CD4-positive, alpha-beta T cell treated with Interleukin-17A for 1 hour (primary cell): ENCODE measurements around the gene COX4I1.

Source experiments
- DNase-seq: peaks from one replicate; pipeline ENCODE4 v3.0.0-alpha.2; 2020

Gene COX4I1

DNA sequence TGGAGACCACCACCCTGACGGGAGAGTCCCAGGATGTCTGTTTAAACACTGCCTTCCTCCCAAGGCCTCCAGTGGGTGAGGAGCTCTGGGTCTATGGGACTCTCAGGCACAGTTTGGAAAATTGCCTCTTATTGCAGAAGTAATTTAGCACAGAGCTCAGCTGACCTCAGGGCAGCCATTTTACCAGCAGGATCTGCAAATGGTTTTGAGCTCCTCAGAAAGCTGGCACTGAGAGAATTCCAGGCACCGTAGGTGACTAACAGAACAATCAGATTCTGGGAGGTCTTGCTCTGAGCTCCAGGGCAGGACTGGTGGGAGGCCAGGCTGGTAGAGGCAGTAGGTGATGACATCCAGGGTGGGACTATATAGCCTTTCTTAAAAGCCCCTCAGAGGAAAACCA, 31.3 kb upstream of the COX4I1 start:
- DNase-seq, result no peak

DNA sequence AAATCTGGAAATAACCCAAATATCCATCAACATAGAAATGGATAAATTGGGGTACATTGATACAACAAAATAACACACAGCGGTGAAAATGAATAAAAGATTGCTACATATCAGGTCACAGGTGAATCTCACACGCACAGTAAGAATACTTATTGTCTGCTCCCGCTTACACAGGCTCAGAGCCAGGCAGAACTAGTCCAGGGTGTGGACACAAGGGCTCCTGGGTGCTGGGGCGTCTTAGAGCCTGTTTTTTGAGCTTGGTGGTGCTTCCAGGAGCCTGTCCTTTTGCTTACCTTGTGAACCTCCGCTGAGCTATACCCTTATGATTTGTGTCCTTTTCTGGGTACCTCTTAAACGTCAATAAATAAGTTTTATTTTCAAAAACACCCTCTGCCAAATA, 28.8 kb upstream of the COX4I1 start:
- no peak for DNase-seq

DNA sequence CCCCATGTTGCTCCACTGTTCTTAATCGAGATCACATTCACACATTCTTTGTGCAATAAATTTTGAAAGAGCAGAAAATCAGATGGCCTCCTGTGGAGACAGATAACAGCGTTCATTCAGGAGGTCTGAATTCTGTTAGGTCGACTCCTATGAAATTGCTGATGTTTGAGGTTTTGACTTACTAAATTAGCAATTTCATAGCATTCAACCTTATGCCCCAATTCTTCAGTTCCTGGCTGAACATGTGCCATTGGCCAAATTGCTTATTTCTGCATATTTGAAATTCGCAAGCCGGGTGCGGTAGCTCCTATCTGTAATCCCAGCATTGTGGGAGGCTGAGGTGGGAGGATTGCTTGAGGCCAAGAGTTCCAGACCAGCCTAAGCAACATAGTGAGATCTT, 26.5 kb upstream of the COX4I1 start:
- no peak for DNase-seq

DNA sequence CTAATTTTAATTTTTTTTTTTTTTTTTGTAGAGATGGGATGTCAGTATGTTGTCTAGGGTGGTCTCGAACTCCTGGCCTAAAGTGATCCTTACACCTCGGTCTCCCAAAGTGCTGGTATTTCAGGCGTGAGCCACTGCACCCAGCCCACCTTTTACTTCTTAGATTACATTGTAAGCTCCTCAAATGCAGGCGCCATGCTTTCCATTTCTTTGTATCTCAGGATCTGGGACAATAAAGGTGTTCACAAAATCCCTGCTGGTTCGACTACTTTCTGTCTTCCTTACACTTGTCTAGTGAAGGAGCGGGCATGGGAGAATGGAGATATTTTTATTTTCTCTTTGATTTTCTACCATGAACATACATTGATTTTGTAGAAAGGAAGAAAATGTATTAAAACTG, 25.4 kb upstream of the COX4I1 start:
- no peak for DNase-seq

DNA sequence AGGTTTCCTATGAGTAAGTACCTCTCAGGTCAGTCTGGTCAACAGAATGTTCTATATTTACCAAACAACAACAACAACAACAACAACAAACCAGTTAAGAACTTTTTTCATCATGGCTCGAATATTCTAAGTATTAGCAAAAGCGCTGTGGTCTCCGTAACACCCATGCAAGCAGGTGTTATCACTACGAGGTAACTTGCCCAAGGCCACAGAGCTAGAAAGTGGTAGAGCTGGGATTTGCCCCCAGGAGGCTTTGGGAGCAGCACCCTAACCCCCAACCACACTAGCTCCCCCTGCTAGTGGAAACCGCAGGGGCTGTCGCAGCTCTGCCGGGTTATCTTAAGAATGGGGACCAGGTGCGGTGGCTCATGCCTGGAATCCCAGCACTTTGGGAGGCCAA, 24.7 kb upstream of the COX4I1 start:
- no peak for DNase-seq

DNA sequence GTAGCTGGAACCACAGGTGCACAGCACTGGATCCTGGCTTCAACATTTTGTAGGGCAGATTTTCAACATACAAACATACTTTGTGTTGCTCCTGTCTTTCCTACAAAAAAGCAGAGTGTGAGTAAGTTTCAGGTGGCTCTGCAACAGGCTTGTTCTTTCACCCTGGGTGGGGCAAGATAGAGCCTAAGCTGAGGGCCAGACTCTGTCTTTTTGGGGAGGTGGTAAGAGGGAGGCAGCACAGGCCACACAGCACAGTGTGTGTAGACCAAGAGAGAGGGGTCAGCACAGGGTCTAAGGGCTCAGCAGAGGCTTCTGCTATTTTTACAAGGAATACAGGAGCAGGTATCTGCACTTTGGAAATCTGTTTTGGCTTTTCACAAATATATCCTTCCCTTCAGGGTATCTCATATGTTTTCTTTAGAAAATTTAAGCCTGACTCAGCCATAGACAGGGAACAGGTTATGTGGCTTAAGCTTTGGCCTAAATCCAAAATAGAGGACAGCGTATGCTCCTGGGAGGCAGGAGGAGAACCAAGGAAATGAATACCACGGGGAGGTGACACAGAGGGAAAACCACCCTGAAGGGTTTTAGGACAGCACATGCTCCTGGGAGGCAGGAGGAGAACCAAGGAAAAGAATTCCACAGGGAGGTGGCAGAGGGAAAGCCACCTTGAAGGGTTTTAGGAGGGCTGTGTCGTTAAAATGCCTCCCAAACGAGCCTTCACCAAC, 21.7 kb upstream of the COX4I1 start:
- no peak for DNase-seq

DNA sequence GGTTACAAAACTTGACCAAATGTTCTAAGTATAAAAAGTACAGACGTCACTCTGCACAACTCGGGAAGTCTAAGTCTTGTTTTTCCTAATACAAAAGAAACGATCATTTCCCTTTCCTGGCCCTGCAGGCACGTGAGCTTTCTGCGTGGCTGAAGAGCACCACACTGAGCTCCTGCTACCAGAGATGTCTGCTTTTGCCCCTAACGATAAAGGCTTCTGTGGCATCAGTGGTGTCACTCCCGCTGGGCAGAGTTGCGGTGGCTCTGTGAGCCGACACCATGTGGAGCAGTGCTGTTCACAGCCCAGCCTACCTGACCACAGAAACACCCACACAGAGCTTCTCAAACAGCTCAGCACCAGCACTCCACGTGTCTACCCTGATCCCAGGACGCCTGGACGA, 20.6 kb upstream of the COX4I1 start:
- no peak for DNase-seq

DNA sequence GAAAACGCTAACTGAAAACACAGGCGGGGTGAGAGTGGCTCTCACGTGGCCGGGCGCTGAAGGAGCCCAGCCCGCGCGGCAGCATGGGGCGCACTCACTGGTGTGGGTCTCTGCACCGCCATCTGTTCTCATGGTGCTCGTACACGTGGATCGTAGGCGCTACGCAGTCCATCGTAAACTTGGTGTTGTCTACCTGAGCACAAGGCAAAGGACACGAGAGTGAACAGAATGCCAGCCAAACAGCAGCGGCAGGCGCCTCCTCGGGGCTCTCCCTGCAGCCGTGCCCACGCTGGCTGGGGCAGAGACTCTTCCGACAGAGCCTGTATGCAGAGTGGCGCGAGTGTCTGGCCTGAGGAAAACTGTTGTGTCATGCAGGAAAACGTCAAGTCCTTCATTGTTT, 19.2 kb upstream of the COX4I1 start:
- no peak for DNase-seq

DNA sequence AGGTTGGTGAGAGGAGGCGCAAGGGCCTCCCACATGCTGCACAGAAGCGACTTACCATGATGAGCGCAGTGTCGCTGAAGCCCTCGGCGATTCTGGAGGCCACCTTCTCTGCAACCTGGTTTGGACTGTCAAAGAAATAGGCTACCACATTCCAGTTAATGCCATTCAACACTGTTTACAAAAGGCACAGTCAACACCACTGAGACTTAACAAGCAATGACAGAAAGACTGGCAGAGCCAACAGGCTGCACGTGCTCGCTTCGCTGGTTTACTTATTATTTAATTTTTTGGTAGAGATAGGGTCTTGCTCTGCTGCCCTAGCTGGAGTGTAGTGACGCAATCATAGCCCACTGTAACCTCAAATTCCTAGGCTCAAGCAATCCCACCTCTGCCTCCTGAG, 18.3 kb upstream of the COX4I1 start:
- DNase-seq, result no peak

DNA sequence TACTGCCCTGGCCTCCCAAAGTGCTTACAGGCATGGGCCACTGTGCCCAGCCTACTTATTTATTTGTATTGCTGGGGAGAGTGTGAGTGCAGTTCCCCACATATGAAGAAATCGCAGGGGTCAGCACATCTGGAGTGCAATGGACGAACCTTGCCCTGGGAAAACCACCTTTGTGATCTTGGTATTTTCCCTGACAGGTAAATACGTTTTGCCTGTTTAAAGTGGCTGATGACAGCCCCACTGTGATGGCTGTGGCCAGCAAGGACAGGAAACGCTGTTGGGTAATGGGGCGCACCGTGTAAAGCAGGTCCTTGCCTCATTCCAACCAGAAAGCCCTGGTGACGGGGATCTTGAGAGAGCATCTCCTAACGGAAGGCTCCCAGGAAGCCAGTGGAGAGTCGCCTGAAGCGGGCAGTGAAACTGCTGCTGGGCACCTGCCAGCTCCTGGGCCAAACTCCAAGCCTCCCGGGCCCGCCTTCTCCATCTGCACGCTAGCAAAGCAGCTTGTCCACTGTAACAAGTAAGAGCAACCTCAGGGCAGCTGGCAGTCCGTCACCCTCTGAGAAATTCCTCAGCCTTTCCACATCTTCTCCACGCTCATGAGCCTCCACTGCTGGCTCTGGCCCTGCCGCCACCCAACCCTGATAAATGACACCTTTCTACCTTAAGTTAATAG, 17.7 kb upstream of the COX4I1 start:
- no peak for DNase-seq

DNA sequence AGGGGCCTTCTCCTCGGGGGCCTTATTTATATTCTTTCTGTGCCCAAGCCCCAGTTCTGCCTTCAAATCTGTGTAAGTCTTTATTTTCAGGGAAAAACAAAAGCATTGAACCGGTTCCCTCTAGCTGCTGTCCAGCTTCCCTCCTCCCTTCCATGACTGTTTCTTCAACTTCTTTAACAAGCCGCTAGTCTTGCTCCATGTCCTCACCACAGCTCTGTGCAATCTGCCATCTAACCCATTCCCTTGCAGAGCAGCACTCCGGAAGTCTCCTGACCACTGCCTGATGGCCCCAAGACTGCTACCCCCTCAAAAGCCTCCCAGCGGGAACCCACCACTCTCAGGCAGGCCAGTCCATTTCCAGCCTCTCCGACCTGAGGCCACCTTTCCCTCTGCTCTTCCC, 17.0 kb upstream of the COX4I1 start:
- DNase-seq, result no peak

DNA sequence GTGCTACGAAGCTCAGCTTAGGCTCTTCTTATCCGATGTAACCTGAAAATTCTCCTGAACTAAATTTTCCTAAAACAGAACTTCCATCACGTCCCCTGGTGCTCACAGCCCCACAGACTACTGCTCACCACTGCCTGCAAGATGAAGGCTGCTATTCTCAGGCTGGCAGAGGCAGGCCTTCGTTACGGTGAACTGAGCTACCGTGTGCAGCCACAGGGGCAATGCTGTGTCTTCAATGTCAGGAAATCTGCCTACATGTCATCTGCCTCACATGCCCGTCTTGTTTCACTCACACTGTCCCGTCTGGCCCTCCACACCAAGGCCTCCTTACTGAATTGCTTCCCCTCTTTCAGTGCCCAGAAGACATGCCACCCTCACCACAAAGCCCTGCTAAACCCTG, 16.1 kb upstream of the COX4I1 start:
- no peak for DNase-seq

DNA sequence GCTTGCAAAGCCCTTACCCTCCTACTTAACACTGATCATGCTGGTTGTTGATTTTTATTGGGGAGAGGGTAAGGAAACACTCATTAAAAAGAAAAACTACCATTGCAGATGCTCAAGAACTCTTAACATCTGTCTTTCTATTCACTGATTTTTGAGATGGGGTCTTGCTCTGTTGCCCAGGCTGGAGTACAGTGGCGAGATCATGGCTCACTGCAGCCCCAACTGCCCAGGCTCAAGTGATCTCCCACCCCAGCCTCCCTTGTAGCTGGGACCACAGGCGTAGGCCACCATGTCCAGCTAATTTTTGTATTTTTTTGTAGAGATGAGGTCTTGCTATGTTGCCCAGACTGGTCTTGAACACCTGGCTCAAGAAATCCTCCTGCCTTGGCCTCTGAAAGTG, 14.7 kb upstream of the COX4I1 start:
- DNase-seq, result no peak

DNA sequence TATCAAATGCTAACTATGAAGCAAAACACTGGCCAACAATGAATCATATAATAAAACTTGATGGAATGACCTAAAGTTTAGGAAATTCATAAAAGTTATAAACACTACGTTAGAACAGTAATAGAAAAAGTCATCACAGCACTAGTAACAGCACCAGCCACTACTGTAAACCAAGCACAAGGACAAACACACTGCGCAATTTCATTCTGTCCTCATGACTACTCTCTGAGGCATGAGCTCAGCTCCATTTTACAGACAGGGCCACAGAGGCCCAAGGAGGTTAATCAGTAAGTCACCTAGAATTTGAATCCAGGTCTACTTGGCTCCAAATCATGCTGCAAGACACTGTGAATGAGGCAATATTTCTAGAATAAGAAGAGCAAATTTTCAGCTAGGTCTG, 13.6 kb upstream of the COX4I1 start:
- no peak for DNase-seq

DNA sequence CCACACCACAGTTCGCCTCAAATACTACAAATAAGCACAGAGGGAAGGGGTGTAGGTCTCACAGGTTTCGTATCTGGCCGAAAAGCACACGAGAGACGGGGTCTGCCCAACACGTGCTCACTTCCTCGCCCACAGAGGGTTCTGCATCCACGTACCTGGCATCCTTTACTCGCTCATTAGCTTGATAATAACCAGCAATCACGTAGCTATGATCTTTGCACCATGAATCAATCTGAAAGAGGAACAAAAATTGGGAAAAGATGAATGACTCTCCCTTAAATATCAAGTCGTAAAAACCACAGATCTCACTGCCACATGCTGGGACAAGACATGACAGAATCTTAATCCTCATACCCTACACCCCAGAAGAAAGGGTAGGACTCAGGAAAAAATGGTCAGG, 10.7 kb upstream of the COX4I1 start:
- DNase-seq, result no peak

DNA sequence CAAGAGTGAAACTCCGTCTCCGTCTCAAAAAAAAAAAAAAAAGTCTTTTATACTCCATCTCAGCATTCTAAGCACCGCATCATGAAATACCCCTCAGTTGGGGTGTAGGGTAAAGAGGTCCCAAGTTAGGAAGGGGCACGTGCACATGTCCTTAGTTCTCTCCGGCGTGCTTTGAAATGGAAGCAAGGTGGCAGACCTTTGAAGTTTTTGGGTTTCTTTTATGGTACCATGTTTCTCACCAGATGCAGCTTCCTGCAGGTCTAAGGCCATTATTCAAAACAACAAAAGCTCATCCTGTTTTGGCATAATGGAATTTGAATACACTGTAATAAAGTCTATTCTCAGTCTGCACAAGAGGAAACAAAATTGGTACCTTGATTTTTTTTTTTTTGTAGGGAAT, 9.7 kb upstream of the COX4I1 start:
- DNase-seq, result no peak

DNA sequence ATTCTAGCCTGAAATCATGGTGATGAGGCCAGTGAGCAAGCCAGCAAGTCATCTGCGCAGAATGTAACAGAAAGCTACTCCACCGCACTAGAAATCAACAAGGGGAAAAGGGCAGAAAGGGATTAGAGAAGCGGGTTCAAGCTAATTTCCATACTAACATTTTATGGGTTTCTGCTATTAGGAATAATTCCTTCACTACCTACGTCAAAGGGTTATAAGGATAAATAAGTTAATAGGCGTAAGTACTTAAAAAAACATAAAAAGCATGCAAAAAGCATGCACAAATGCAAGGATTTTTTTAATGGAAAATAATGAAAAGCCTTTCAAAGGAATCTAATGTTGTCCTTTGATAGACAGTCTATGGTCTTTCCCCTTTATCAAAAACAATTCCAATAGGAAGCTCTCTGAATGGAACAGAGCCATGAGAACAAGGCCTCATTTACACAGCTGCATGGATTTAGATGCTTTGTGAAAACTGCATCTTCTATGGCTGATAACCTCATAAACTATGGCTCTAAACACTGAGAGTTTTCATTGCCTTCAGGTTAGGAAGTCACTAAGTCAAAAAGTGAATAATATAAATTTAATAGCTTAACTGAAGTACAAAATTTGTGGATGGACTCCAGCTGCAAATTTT, 5.7 kb upstream of the COX4I1 start:
- no peak for DNase-seq

DNA sequence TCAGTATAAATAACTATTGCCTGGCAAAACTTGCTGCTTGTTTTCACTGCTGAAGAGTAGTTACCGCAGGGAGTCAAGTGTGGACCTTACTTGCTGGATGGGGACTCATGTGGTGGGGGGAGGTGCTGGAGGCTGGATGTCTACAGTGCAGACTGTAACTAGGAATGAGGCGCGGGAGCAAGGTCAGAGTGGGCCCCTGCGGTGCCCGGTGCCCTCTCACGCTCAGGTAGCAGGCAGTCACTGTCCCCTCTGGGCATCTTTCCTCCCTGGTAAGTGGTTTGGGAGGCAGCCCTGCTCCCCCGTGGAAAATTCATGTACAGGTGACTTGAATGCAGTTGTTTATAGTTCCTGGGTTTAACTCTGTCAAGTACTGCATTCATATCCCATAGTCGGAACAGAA, 4.8 kb upstream of the COX4I1 start:
- DNase-seq, result no peak

DNA sequence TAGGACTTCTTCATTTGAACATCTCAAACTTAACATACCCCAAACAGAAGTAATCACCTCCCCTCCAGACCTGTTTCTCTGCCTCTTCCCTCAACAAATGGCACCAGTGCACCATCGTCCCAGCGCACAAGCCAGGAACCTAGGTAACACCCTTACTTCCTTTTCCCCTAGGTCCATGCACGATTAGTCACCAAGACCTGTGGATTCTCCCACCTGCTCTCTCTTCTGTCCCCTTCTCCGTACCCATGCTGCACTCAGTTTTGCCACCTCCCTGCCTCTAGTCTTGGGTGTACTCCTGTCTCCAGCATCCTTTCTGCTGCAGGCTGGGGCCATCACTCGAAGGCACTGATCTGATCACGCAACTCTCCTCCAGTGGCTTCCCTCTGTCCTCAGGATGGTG, 3.3 kb upstream of the COX4I1 start:
- DNase-seq, result no peak

DNA sequence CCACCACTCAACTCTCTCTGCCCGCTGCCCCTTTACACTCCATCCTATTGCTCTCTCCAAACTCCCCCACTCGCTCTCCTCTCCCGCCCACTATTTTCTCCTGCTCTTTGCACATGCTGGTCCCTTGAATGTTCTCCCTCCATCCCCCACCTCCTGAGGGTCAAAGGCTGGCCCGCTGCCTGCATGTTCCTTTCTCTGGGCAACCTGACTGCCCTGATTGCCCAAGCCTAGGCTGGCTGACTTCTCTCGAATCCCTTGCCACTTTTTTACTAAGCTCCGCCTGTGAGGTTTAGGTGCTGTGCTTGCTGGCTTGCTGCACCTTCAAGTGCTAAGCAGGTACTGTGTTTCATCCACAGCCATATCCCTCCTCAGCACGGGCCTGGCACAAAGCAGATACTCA, 2.9 kb upstream of the COX4I1 start:
- no peak for DNase-seq

DNA sequence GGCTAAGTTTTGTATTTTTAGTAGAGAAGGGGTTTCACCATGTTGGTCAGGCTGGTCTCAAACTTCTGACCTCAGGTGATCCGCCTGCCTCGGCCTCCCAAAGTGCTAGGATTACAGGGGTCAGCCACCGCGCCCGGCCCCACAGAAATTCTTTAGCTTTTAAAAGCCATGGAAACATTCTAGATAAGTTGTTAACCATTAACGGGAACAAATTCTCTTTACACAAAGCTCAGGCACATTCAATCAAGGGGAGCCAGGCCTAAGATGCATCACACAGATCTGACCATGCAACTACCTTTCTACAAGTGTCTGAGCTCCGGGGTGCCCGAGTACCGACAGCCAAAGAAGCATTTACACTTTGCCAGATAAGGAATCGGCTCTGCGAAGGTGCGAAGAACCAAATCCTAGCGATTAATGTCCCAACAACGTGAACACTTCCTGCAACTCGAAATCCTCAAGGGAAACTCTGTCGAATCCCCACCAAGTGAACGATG, 1.2 kb upstream of the COX4I1 start:
- DNase-seq, result no peak

DNA sequence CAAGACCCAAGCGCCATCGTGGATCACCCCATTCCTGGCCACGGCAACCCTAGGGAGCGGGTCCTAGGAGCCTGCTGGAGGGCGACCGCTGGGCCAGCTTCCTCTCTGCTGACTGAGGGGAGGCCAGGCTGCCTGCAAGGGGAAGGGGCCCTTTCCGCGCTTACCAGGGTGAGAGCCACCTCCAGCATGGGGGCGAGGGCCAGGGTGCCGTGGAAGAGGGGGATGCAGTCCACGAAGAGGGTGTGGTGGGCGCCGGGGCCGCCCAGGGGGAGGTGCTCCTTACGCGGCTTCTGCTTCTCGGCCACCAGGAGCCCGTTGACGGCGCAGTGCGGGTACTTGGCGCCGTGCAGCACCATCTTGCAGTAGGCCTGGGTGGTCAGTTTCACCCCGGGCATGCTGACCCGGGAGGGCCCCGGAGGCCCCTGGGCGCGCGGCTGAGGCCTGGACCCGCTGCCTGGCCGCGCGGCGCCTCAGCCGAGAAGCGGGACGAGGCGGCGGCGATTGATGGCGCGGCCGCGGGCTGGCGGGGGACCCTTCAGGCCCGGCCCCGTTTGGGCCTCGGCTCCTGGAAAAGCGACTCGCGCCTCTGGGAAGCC, 496 bp upstream of the COX4I1 start:
- peak; percentile 35 for DNase-seq

DNA sequence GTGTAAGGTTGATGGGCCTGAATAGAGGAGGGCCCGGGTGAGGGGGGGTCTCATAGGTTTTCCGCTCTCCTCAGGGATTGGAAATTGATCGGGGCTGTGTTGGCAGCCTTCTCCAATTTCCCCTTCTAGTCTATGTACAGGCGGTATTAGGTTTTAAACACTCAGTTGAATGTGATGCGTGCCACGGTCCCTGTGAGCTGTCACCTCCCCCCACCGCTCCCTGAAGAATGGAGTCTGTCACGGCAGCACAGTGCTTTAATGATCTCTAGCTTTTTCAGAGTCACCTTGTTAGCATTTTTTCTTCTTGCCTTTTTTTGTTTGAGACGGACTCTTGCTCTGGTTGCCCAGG, 800 bp downstream of the COX4I1 start:
- no peak for DNase-seq

DNA sequence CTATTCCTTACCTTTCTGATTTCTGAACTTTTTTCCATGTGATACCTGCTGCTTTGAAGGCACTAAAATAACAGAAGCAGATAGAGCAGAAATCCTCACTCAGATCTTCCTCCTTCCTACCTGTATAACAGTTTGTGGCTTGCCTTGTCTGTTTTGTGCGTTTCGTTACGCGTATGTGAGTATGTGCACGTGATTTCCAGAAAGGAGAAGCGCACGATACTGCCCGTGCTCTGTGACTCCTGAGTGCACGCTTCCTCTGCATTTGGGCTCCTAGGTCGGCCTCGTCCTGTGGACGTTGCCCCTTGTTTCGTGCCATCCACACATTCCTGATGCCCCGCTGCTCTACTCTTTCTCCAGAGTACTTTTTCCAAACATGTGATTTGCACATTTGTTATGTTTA, 4.1 kb downstream of the COX4I1 start:
- DNase-seq, result no peak
